GM19372 (cell line): ENCODE data around the gene VPS16.
A peak's percentile ranks its signal among the peaks of the same experiment; 100 is the strongest.

Experiments
- ATAC-seq: cut with Tn5 transposase; IDR thresholded peaks from one replicate; pipeline ENCODE4 v1.9.1; 2021; ENCODE audit warnings: mild to moderate bottlenecking, low read depth, moderate library complexity; ENCODE audit not compliant: unreplicated experiment

Gene VPS16

DNA sequence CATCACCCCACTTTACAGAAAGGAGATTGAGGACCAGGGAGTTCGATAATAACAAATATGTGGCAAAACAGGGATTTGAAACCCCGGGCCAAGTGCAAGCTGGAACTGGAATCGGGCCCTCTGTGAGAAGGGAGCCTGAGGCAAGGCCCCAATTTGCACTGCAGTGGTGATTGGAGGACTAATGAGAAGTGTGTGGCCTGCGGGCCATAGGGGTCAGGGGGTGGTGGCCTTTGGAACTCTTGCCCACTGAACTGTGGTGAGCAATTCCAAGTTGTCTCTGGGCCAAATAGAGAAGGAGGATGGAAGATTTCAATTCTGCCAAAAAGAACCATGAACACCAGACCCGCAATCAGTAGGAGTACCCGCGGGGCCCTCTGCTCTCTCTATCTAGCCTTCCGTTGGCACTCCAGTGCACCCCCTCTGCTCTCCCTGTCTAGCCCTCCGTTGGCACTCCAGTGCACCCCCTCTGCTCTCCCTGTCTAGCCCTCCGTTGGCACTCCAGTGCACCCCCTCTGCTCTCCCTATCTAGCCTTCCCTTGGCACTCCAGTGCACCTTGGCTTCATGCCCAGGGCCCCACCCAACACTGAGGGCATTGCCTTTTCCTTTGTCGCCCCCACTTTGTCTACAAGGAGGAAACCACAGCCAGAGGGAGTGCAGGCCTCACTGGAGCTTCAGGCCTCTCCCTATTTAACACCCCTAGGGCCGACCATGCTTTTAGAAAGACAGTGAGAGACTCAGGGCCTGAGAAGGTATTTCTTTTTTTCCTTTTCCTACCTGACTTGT lies 26.7 kb downstream of the VPS16 start:
- ATAC-seq, result no peak

DNA sequence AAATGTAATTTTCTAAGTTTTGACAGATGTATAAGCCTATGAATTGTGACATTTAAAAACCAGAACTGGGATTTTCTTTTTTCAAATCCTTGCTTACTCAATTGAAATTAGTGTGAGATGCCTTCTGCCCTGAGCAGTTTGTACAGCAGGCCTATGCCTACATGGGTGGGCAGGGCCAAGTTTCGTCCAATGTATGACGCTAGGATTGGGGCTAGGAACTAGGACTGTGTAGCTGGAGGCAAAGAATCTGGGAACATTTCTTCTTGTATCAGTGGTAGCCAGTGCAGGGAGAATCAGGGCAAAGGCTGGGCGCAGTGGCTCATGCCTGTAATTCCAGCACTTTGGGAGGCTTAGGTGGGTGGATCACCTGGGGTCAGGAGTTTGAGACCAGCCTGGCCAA lies 28.8 kb downstream of the VPS16 start:
- ATAC-seq, result no peak

DNA sequence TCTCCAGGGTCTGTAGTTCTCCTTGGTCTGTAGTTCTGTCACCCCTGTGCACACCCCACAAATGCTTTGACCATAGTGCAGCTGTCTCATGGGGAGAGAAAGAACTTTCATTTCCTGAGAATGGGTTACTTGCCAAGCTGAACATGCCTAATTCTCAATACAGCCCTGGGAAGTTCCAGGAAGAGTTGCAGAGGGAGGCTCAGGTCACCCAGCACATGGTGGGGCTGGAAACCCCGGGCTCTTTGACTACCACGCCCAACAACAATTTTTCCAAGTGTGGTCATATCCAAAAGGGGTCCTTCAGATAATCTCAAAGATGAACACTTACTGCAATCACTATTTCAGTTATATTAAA lies 30.5 kb downstream of the VPS16 start:
- no peak for ATAC-seq

DNA sequence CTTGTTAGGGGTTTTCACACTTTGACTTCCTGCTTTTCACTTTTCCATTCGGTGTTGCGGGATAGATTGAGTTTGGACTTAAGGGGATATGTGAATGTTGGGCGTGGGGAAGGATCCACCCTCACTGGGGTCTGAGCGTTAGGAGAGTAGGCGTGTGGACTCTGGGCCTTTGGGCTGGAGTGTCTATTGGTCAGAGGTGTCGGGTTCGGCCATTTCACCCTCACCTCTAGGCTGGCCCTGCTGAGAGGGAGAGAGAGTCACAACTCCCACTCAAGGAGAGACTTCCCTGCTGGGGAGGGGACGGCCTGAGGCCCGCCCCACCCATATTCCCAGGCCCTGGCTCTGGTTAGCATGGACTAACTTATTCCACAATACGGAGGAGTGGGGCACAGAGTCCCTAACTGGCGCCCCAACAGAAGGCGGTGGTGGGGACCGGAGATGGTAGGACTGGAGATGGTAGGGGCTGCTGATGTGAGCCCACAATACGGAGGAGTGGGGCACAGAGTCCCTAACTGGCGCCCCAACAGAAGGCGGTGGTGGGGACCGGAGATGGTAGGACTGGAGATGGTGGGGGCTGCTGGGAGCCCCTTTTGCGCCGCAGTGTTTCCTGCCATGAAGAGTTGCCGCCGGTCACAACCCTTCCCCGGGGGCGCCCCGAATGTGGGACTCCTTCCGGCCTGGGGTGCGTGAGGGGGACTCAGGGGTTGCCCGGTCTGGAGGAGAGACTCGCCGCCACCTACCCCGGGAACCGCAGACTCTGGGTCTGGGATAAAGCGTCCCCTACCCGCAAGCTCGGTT lies 31.3 kb downstream of the VPS16 start:
- no peak for ATAC-seq

DNA sequence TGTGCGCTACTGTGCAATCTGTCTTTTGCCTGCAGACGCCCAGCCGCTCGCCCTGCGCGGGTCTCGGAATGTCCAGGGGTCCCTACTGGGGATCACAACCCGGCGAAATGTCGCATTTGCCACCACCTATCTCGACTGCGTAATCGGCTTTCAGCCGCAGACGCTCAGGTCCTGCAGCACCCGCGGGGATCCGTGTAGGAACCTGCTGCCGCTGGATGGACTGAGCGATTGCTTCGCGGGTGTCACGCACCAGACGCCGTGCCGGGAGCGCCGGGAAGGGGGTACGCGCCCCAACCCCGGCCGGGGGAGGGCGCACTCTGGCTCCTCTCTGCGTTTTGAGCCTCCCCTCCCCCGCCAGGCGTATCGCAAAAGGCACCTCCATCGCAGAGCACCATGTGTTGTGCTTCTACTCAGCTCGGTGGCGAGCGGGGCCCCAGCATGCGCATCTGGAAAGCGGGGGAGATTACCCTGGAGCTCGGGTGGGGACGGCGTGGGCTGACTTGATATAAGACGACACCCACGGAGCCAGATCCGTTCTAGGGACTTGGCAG lies 32.0 kb downstream of the VPS16 start:
- ATAC-seq, result no peak

DNA sequence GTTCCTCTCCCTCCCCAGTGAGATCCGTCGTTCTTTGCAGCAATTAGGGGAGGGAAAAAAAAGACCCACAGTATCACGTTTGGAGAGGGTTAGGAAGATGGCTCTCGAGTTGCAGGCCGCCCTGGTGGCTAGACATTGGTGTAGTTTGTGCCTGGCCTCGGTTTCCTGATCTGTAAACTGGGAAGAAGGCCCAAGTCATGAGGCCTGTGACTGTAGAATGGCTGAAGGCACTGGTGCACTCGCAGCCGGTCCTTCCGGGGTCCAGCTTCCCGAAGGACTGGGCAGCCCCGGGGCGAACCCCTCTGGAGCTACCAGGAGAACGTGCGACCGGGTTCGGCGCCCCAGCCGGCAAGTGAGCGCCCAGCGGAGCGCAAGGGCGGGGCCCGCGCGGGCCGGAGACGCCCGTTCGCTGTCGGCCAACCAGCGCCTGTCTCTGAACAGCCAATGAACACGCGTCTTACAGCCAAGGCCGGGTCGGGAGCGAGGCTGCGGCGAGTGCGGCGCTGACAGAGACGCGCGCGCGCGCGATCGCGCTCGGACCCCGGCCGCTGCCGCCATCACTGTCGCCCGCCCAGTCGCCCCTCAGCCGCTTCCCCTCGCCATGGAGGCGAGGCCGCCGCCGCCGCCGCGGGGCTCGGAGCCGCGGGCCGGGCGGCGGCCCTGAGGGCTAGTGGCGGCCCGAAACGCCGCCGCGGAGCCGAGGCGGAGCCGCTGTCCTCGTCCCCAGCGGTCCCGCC lies 32.6 kb downstream of the VPS16 start, which contains the start of gene PTPRA:
TSS of gene PTPRA (plus strand) at position 472 of the 737 bp plus-strand sequence. CDS start 90,797 bp downstream, outside the sequence.
- ATAC-seq, result peak; percentile 91

DNA sequence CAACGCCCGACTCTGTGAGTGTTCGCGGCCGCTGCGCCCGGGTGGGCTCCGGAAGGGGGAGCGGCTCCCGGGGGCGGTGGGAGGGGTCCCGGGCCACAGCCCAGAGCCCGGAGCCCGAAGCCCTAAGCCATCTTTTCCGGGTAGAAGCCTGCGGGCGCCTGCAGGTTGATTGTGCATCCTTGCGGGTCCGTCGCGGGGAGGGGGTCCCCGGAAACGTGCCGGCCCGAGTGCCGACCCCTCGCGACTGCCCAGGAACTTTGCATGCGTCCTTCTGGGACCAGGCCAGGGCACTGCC lies 33.1 kb downstream of the VPS16 start:
- no peak for ATAC-seq

DNA sequence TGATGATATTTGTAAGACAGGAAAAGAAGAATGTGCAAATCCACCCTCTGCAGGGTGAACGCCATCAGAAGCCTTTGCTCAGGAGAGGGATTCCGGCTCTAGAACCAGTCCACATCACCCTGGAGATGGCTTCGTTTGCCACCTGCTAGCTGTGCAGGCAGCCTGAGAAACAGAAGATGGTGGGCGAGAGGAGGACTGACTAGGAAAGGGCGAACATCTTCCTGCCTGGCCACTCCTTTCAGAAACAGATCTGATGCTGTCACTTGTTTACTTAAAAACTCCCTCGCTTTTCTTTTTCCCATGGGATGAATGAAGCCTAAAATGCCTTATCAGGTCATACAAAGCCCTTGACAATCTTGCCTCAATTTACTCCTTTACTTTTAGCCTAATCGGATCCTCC lies 33.9 kb downstream of the VPS16 start:
- ATAC-seq, result no peak

DNA sequence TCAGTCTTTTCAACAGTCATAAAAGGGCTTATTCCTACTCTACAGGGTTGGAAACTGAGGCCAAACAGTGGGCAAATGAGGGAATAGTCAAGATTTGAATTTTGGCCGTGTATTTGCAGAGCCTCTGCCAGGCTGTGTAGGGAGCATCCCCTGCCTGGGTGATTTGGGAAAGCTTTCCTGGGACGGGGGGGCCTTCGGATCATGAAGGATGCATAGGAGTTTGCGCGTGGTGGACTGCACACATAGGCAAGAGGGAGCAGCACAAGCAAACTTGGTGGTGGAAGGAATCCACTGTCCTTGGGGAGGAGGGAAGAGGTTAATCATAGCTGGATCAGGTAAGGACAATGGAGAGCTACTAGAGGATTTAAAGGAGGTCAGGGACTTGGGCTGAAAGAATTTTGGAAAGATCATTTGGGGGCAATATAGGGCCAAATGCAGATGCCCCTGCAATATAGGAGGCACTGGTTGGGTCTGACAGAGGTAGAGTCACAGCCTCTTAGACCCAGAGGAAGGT lies 35.2 kb downstream of the VPS16 start:
- no peak for ATAC-seq

DNA sequence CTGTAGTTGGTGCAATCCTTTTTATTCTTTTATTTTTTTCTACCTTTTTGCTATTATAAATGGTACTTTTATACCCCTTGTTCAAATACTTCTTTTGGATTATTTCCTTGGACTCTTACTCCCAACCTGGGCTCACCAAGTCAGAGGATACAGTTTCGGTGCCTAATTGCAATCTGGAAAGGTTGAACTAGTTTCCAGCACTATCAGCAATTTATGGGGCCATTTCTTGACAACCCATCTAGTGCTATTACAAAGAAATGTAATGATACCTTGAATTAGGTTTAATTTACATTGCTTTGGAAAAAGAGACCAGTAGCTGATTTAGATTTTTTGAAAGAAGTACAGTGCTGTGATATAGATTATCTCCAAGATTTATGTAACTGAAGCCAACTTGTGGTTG lies 38.0 kb downstream of the VPS16 start:
- ATAC-seq, result no peak

DNA sequence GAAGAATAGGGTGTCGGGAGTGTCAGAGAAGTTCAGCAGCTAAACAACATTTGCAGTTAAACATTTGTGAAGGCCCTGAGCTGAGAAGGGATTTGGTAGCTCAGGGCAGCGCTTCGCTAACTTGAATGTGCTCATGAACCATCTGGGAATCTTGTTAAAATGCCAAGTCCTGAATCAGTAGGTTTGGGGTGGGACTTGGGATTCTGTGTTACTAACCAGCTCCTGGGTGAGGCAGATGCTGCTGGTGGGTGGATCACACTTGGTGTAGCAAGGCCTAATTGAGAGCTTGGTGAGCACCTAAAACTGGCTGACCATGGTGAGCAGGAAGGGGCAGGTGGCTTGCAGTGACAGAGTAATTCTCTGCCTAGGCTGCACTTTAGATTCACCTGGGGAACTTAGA lies 38.6 kb downstream of the VPS16 start:
- no peak for ATAC-seq

DNA sequence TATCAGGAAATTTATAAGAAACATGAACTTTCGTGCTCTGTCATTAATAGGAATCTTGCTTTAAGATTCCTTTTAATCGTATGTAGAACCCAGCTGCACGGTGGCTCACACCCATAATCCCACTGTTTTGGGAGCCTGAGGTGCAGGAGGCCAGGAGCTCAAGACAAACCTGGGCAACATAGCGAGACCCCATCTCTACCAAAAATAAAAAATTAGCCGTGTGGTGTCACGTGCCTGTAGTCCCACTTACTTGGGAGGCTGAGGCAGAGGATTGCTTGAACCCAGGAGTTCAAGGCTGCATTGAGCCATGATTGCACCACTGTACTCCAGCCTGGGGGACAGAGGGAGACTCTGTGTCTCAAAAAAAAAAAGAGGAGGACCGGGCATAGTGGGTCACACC lies 40.1 kb downstream of the VPS16 start:
- ATAC-seq, result no peak

DNA sequence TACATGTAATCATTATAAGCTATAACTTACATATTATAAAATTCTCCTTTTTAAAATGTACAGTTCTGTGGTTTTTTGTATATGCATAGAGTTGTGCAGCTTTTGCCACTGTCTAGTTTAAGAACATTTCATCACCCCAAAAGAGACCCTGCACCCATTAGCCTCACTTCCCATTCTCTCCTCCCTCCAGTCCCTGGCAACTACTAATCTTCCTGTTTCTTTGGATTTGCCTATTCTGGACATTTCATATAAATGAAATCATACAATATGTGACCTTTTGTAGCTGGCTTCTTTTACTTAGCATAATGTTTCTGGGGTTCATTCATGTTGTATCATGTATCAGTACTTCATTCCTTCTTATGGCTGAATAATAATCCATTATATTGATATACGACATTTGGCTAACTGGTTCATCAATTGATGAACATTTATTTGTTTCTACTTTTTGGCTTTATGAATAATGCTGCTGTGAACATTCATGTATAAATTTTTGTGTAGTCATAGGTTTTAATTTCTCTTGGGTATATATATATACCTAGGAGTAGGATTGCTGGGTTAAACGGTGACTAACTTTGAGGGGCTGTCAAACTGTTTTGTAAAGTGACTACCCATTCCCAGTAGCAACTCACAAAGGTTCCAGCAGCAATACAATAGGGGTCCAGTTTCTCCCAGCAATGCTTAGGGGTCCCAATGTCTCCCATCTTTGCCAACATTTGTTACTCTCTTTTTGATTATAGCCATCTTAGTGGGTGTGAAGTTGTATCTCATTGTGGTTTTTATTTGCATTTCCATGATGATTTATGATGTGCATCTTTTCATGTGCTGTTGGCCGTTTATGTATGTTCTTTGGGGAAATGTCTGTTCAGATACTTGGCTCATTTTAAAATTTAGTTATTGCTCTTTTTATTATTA lies 43.4 kb downstream of the VPS16 start:
- ATAC-seq, result no peak

DNA sequence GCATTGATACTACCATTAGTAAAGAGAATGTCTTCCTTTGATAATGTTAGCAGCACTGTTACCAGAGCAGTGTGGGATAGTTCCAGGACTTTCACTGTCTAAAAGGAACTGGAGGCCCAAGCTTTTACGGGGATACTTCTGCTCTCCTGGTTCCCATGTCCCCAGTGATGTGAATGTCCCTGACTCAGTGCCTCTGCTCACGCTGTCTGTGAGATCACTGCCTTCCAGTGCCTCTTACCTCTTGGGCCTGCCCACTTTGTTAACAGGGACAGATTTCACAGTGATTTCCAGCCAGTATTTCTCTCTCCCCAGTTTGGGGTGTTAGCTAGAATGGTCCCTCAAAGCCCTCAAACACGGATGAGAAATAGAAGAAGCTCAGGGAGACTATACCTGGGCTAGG lies 47.2 kb downstream of the VPS16 start:
- ATAC-seq, result no peak

DNA sequence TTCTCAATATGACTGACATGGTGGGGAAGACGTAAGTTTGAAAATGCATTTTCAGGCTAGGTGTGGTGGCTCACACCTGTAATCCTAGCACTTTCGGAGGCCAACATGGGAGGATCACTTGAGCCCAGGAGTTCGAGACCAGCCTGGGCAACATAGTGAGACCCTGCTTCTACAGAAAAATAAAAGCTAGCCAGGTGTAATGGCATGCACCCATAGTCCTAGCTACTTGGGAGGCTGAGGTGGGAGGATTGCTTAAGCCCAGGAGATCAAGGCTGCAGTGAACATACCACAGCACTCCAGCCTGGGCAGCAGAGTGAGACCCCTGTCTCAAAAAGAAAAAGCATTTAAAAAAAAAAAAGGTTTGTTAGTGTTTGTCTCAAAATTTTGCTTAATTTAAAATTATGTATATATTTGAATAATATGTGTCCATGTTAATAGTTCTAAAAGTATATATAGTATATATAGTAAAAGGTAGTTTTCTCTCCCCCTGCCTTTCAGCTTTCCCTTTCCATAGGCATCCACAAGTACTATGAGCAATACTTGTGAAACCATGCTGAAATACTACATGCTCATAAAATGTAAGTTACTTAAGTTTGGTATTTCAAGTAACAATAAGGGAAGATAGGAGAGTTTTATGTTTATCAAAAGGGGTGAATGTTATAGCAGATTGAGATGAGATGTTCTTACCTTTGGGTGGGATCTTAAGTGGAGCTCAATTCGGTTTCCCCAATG lies 47.8 kb downstream of the VPS16 start:
- no peak for ATAC-seq

DNA sequence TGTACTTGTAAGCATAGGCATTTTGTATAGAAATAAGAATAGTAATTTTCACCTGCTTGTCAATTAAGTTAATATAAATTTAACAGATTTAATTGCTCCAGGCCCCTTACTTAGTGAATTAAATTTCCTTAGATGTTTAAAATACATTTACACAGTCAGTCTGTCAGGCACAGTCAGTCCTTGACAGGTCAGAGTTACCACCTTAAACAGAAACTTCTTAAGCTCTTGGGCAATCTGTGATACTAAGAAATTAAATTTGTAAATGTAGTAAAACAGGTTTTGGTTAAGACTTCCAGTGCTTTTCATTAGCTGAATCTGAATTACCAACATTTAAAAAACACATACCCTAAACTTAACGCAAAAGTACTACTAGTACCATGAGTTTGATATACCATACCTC lies 48.7 kb downstream of the VPS16 start:
- no peak for ATAC-seq

DNA sequence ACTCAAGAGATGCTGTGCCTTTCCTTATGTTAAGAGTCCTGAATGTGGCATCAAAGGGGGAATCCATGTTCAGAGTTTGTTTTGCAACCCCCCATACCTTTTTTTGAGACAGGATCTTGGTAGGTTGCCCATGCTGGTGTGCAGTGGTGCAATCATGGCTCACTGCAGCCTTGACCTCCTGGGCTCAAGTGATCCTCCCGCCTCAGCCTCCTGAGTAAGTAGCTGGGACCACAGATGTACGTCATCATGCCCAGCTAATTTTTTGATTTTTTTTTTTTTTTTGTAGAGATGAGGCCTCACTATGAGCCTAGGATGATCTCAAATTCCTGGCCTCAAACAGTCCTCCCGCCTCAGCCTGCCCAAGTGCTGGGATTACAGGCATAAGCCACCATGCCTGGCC lies 49.3 kb downstream of the VPS16 start:
- ATAC-seq, result no peak

DNA sequence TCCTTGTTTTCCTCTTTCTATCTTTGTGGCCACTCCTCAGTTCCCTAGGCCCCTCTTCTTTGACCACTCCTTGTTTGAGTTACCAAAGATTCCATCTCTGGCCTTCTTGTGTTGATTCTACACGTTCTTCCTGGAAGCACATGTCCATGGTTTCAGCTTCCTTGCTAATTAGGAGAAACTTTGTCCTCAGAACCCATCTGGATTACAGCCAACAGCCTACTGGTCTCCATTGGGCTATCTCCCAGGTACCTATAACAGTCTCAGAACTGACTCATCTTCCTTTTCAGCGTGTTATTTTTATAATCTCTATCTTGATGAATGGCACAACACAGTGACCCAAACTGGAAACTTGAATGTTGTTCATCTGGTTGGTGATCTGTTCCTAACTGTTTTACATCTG lies 50.2 kb downstream of the VPS16 start:
- ATAC-seq, result no peak

DNA sequence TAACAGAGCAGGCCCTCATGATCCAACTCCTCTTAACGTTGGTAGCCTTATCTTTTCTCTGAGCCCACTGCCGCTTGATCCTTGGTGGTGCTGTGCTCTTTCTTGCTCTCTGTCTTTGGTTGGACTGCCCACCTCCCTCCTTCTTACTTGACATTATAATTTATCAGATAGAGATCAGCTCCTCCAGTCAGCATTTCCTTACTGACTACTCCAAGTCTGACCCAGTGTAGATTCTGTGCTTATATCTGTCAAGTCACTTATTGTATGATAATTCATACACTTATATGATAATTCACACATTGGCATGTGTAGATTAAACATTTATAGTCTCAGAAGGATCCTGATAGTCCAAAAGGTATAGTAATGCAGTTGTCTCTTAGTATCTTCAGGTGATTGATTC lies 50.8 kb downstream of the VPS16 start:
- ATAC-seq, result no peak
